Uterus (tissue), 4 donors: ENCODE results near the gene NECTIN1. TPM values are rescaled to one million over a fixed set of nuclear protein-coding genes. Genes with fewer than 3 reads are reported as not detected.

Experiments used
- DNase-seq, 2 donors: peaks; one replicate each; pipeline ENCODE4 v3.0.0-alpha.2; 2019 to 2020
- H3K27ac ChIP-seq, 2 donors: fragments of 200-600 bp; sonication (generic); 1 replicate in 1 of 2; 2 replicates in 1 of 2; pipeline ENCODE4 v1.5.1; 2016 to 2018
- H3K27me3 ChIP-seq, 2 donors: fragments of 200-600 bp; sonication (generic); one replicate each; pipeline ENCODE4 v1.5.1; 2018 to 2019; ENCODE audit warnings: control low read depth in 1 of 2
- H3K36me3 ChIP-seq, 2 donors: fragments of 200-600 bp; sonication (generic); one replicate each; pipeline ENCODE4 v1.5.1; 2019; ENCODE audit warnings: control low read depth in 1 of 2
- H3K4me1 ChIP-seq, 2 donors: fragments of 200-600 bp; sonication (generic); one replicate each; pipeline ENCODE4 v1.5.1; 2018 to 2019; ENCODE audit warnings: control low read depth in 1 of 2
- H3K4me3 ChIP-seq, 2 donors: fragments of 200-600 bp; sonication (generic); 1 replicate in 1 of 2; 2 replicates in 1 of 2; pipeline ENCODE4 v1.5.1; 2018 to 2019; ENCODE audit warnings: mild to moderate bottlenecking in 1 of 2
- H3K9me3 ChIP-seq, 2 donors: fragments of 200-600 bp; sonication (generic); one replicate each; pipeline ENCODE4 v1.5.1; 2019; ENCODE audit warnings: control low read depth in 1 of 2
- POLR2A ChIP-seq, 2 donors: fragments of 450-650 bp; IDR thresholded peaks; one replicate each; pipeline ENCODE4 v1.6.1; 2016; ENCODE audit warnings: antibody characterized with exemption in 2 of 2, mild to moderate bottlenecking in 1 of 2, moderate library complexity in 1 of 2
- intact Hi-C: fragments of 100-400 bp; cut with DNase I; formaldehyde crosslinking; loops from one replicate; pipeline ENCODE4 v1.15.1; 2023; ENCODE audit warnings: low total_unique reads
- total RNA-seq, 4 donors: library from RNA; depleted of rRNA in 3 of 4; stranded (reverse); fragments of >200 nt in 3 of 4; gene quantifications; one replicate each; pipeline versions ENCODE4 v1.1.0 to v1.2.4, GENCODE V29; 2014 to 2023
- TF ChIP-seq, protein P1 (sequence below), 4 experiments: fragments of 200-600 bp in 2 of 4; fragments of 450-650 bp in 2 of 4; sonication (generic) in 2 of 4; IDR thresholded peaks; one replicate each; pipeline ENCODE4 v1.5.1; 2016 to 2019; ENCODE audit warnings: antibody characterized with exemption in 4 of 4, mild to moderate bottlenecking in 2 of 4, moderate library complexity in 1 of 4
- donor health status: DM: yes; HTN: yes; CAD: no.

Gene NECTIN1
- total RNA-seq, 4 donors from 2014 or later: 1.3 to 10.6 (median 9.2) TPM; not detected in 1

DNA sequence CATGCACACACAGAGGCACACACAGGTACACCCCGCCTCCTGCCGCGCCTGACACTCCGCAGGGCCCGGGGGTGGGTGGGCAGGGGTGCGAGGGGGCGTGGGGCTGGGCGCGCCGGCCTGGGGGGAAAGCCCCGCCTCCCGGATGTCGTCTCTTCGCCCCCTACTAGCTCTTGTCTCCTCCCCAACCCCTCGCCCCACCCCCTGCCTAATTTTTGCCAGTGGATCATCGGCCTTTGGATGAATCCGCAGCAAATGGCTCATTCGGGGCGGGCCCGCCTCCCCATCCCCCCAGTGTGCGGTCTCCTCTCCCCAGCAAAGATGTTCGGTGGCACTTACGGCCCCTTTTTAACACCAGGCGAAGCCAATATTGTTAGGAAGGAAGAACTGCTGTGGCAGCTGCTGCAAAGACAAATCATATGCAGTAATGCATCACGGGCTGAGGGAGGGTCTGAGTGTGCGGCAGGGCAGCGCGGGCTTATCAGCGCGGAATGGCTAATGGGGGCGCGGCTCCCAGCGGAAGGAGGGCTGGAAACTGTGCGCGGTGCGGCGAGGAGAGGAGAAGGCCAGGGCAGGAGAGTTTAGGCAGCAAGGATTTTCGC is 13.4 kb upstream of the NECTIN1 start:
- TF ChIP-seq, protein P1, sequence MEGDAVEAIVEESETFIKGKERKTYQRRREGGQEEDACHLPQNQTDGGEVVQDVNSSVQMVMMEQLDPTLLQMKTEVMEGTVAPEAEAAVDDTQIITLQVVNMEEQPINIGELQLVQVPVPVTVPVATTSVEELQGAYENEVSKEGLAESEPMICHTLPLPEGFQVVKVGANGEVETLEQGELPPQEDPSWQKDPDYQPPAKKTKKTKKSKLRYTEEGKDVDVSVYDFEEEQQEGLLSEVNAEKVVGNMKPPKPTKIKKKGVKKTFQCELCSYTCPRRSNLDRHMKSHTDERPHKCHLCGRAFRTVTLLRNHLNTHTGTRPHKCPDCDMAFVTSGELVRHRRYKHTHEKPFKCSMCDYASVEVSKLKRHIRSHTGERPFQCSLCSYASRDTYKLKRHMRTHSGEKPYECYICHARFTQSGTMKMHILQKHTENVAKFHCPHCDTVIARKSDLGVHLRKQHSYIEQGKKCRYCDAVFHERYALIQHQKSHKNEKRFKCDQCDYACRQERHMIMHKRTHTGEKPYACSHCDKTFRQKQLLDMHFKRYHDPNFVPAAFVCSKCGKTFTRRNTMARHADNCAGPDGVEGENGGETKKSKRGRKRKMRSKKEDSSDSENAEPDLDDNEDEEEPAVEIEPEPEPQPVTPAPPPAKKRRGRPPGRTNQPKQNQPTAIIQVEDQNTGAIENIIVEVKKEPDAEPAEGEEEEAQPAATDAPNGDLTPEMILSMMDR (IDR thresholded peaks at IDR 0.05): no peak
- TF ChIP-seq POLR2A (IDR thresholded peaks at IDR 0.05): no peak
- Histone ChIP-seq H3K9me3 (no peaks in the 10 kb centered on the region), H3K4me3 (peak overlapping the region; percentile 5 to 15), H3K27ac (no peak overlapping the region), H3K4me1 (no peaks in the 10 kb centered on the region), H3K27me3 (peaks cover 0 to 4% of the 10 kb centered on the region in 2 donors), H3K36me3 (no peaks in the 10 kb centered on the region)
- DNase-seq: peak in 1 of 2 donors; percentile 32
- intact Hi-C loops: no loop called here

DNA sequence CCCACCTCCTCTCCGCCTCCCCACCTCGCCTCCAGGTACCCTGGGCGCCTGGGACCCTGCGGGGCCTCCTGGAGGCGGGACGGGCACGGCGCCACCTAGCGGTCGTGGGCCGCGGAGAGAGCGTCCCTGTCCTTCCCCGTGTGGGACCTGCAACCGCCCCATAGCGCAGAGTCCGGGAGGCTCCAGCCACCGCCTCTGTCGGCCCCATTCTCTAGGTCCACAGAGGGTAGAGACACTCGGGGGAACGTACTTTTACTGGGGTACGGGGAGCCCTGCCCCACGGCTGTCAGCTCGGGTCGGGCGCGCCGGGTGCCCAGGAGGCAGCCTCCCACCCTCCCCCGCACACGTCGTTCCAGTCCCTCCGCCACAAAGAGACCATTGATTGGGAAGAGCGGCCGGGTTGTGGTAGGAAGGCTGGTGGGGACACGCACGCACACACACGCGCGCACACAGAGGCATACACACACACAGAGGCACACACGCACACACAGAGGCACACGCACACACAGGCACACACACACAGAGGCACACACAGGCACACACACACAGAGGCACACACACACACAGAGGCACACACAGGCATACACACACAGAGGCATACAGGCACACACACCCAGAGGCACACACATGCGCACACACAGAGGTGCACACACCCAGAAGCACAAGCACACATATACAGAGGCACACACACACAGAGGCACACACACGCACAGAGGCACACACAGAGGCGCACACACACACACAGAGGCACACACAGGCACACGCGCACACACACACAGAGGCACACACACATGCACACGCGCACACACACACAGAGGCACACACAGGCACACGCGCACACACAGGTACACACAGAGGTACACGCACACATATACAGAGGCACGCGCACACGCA is 12.6 kb upstream of the NECTIN1 start:
- H3K4me3 ChIP-seq: no peak overlapping the region
- no peaks in the 10 kb centered on the region for H3K9me3 ChIP-seq
- no peak overlapping the region for H3K27ac ChIP-seq
- intact Hi-C loops: no loop called here
- peaks cover 0 to 4% of the 10 kb centered on the region in 2 donors for H3K27me3 ChIP-seq
- no peaks in the 10 kb centered on the region for H3K36me3 ChIP-seq
- TF ChIP-seq, protein P1 (IDR thresholded peaks at IDR 0.05): peak; percentile 44 to 54 (median 50)
- no peak for TF ChIP-seq POLR2A (IDR thresholded peaks at IDR 0.05)
- H3K4me1 ChIP-seq: no peaks in the 10 kb centered on the region
- no peak for DNase-seq

DNA sequence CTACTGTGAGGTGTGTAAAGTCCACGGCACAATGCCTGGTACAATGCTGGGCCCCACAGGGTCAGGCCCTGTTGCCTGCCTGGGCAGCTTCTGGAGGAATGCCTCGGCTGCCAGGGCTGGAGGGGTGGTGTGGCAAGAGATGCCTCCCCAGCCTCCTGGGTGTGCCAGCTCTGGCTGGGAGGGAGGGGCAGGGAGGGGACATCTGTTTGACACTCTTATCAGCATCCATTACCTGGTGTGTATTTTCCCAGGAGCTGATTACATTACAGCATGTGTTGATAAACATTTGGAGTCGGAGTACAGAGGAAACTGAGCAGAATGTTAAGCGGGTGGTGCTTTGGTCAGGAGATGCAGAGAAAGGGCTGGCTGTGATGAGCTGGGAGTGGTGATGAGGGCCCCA is 11.0 kb upstream of the NECTIN1 start:
- H3K4me1 ChIP-seq: no peaks in the 10 kb centered on the region
- no peak overlapping the region for H3K27ac ChIP-seq
- DNase-seq: no peak
- H3K27me3 ChIP-seq: peaks cover 0 to 4% of the 10 kb centered on the region in 2 donors
- H3K4me3 ChIP-seq: no peak overlapping the region
- no peaks in the 10 kb centered on the region for H3K9me3 ChIP-seq
- no peaks in the 10 kb centered on the region for H3K36me3 ChIP-seq
- no peak for TF ChIP-seq POLR2A (IDR thresholded peaks at IDR 0.05)
- TF ChIP-seq, protein P1 (IDR thresholded peaks at IDR 0.05): no peak
- intact Hi-C loops: no loop called here

DNA sequence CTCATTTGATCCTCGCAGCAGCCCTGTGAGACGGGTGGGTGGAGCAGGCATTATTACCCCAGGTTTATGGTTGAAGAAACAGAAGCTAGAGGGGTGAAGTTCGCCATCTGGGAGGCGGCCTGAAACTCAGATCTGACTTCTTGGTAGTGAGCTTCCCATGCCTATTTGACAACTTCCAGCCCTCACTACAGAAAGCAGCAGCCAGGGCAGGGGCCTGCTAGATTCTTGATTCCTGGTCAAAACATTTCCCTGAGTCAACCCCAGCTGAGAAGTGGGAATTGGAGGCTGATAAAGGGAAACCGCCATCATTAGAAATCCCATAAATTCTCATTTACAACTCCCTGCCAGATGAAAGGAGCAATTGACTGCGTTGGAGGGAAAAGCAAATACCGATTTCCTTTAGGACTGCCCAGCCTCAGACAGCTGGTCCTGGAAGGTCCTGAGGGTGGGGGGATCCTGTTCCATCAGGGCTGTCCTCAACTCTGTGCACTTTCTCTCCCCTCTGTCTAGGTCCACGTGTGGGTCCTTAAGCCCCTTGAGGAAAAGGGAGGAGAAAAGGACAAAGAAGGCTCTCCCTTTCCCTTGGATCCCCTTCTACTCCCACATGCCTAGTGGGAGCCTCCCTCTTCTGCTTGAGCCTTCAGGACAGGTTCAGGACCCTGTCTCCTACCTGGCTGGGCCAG is 10.2 kb upstream of the NECTIN1 start:
- Histone ChIP-seq H3K27me3 (peaks cover 0 to 4% of the 10 kb centered on the region in 2 donors), H3K4me1 (no peaks in the 10 kb centered on the region), H3K27ac (no peak overlapping the region), H3K36me3 (no peaks in the 10 kb centered on the region), H3K4me3 (no peak overlapping the region), H3K9me3 (no peaks in the 10 kb centered on the region)
- peak; percentile 31 to 36 for DNase-seq
- TF ChIP-seq POLR2A (IDR thresholded peaks at IDR 0.05): no peak
- TF ChIP-seq, protein P1 (IDR thresholded peaks at IDR 0.05): no peak
- intact Hi-C loops: no loop called here
